ENCODE measurements around the gene ZNF10. TPM values are rescaled to one million over a fixed set of nuclear protein-coding genes. Genes with fewer than 3 reads are reported as not detected.

Gene ZNF10
- total RNA-seq, 5 donors from 2014 or later (not counting 1 experiment from before 2014, with no cell fraction given) = 11.7 to 46.6 (median 15.6) TPM

- H3K36me3 Mint-ChIP-seq = peaks cover 85% of the 10 kb centered on the region
- Histone ChIP-seq H3K27ac (ENCODE audit: low read length) (no peak overlapping the region), H3K36me3 (ENCODE audit: control insufficient read depth in 2 of 2, extremely low read depth in 1 of 2, insufficient read depth in 1 of 2, low read length in 1 of 2) (peaks cover 25 to 34% of the 10 kb centered on the region in 2 donors), H3K27me3 (replicated peaks in 1 of 2; ENCODE audit: control insufficient read depth in 2 of 2, extremely low read depth in 1 of 2, insufficient read depth in 2 of 2, low read length in 1 of 2) (no peaks in the 10 kb centered on the region), H3K4me1 (ENCODE audit: control insufficient read depth in 1 of 2, extremely low read depth in 1 of 2, insufficient read depth in 2 of 2, low read length in 2 of 2) (no peaks in the 10 kb centered on the region), H3K9me3 (peaks cover 26% of the 10 kb centered on the region), H3K4me3 (ENCODE audit: control insufficient read depth in 1 of 2, extremely low read depth in 1 of 2, low read length in 1 of 2) (peak overlapping the region in 1 of 2 donors; percentile 5)
- no peak for ATAC-seq (replicated peaks in 1 of 4)
- H3K9me3 Mint-ChIP-seq = peaks cover 26 to 67% (median 48%) of the 10 kb centered on the region in 3 donors
- ChIA-PET POLR2A (no interaction called here), CTCF (no interaction called here)
- H3K4me3 Mint-ChIP-seq = no peak overlapping the region
- no peak overlapping the region for H3K27ac Mint-ChIP-seq
- DNase-seq = no peak
- 100% methylated on average over 1 of the region's 2 CpGs for WGBS (ENCODE audit: insufficient coverage)
- no peaks in the 10 kb centered on the region for H3K4me1 Mint-ChIP-seq
- H3K27me3 Mint-ChIP-seq = no peaks in the 10 kb centered on the region
These were observed 15.6 kb downstream of the ZNF10 start for GRCh38 chr12:133145981-133146380.

DNA sequence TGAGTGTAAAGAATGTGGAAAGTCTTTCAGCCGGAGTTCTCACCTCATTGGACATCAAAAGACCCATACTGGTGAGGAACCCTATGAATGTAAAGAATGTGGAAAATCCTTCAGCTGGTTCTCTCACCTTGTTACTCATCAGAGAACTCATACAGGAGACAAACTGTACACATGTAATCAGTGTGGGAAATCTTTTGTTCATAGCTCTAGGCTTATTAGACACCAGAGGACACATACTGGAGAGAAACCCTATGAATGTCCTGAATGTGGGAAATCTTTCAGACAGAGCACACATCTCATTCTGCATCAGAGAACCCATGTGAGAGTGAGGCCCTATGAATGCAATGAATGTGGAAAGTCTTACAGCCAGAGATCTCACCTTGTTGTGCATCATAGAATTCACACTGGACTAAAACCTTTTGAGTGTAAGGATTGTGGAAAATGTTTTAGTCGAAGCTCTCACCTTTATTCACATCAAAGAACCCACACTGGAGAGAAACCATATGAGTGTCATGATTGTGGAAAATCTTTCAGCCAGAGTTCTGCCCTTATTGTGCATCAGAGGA is 25.8 kb downstream of the ZNF10 start:
- peaks cover 54% of the 10 kb centered on the region for H3K9me3 ChIP-seq
- CTCF ChIA-PET = no interaction called here
- DNase-seq (no peak), ATAC-seq (replicated peaks in 1 of 4) (no peak)
- peaks cover 81% of the 10 kb centered on the region for H3K36me3 Mint-ChIP-seq
- H3K27me3 Mint-ChIP-seq = no peaks in the 10 kb centered on the region
- H3K27ac Mint-ChIP-seq = no peak overlapping the region
- H3K4me1 ChIP-seq (ENCODE audit: control insufficient read depth in 1 of 2, extremely low read depth in 1 of 2, insufficient read depth in 2 of 2, low read length in 2 of 2) = no peaks in the 10 kb centered on the region
- no peak overlapping the region for H3K4me3 Mint-ChIP-seq
- POLR2A ChIA-PET = interaction anchor here in 1 of 2 donors (0.5 to 0.6 kb wide), 2 partner anchors 51 to 70 kb away, joined by 3 to 7 read pairs; no protein-coding TSS in a partner anchor
- H3K27me3 ChIP-seq (replicated peaks in 1 of 2; ENCODE audit: control insufficient read depth in 2 of 2, extremely low read depth in 1 of 2, insufficient read depth in 2 of 2, low read length in 1 of 2) = no peaks in the 10 kb centered on the region
- no CpG with 5 or more reads among the region's 2 CpGs for WGBS (ENCODE audit: insufficient coverage)
- H3K9me3 Mint-ChIP-seq = peaks cover 24 to 79% (median 72%) of the 10 kb centered on the region in 3 donors
- H3K4me3 ChIP-seq (ENCODE audit: control insufficient read depth in 1 of 2, extremely low read depth in 1 of 2, low read length in 1 of 2) = no peak overlapping the region
- H3K4me1 Mint-ChIP-seq = no peaks in the 10 kb centered on the region
- peaks cover 32 to 49% of the 10 kb centered on the region in 2 donors for H3K36me3 ChIP-seq (ENCODE audit: control insufficient read depth in 2 of 2, extremely low read depth in 1 of 2, insufficient read depth in 1 of 2, low read length in 1 of 2)
- H3K27ac ChIP-seq (ENCODE audit: low read length) = no peak overlapping the region

DNA sequence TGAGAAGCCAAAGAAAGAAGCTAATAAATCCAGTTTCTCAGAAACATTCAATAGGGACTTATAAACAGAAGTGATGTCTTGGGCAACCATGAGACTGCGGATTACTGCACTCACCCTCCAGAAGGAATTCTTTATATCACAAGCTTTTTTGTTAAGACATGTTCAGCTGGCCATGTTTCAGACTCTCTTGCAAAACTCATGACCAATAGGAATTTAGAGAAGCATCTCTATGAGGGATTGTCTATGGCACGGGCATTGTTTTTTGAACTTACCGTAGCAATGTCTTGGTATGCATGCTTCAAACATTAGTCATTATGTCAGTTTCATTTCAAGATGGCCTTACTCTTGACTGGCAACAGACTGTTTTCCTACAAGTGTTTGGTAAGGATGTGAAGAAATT is 35.3 kb downstream of the ZNF10 start:
- Mint-ChIP-seq H3K27ac (no peak overlapping the region), H3K27me3 (no peaks in the 10 kb centered on the region), H3K4me3 (no peak overlapping the region), H3K9me3 (peaks cover 15 to 61% (median 41%) of the 10 kb centered on the region in 3 donors), H3K4me1 (no peaks in the 10 kb centered on the region), H3K36me3 (peaks cover 7% of the 10 kb centered on the region)
- DNase-seq (no peak), ATAC-seq (replicated peaks in 1 of 4) (no peak)
- ChIA-PET CTCF (no interaction called here), POLR2A (no interaction called here)
- no CpG with 5 or more reads among the region's 3 CpGs for WGBS (ENCODE audit: insufficient coverage)
- no peaks in the 10 kb centered on the region for H3K36me3 ChIP-seq (ENCODE audit: control insufficient read depth in 2 of 2, extremely low read depth in 1 of 2, insufficient read depth in 1 of 2, low read length in 1 of 2)
- peaks cover 14% of the 10 kb centered on the region for H3K9me3 ChIP-seq
- no peak overlapping the region for H3K4me3 ChIP-seq (ENCODE audit: control insufficient read depth in 1 of 2, extremely low read depth in 1 of 2, low read length in 1 of 2)
- H3K27ac ChIP-seq (ENCODE audit: low read length) = no peak overlapping the region
- H3K4me1 ChIP-seq (ENCODE audit: control insufficient read depth in 1 of 2, extremely low read depth in 1 of 2, insufficient read depth in 2 of 2, low read length in 2 of 2) = no peaks in the 10 kb centered on the region
- H3K27me3 ChIP-seq (replicated peaks in 1 of 2; ENCODE audit: control insufficient read depth in 2 of 2, extremely low read depth in 1 of 2, insufficient read depth in 2 of 2, low read length in 1 of 2) = no peaks in the 10 kb centered on the region

DNA sequence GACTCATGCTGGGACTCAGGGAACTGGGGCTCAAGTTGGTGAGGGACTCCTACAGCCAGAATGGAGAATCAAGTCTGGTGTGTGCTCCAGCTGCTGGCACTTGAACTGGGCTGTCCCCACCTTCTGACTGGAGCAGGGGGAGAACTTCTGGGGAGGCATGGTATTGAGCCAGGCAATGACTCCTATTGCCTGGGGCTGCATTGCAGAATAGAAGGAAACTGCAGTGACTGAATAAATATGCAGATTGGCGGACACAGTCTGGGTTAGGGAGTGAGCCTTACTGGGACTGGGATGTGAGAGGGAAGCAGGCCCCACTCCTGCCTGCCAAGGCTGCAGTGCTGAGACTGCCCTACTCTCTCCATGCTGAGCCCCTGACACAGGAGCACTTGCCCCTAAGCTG is 42.1 kb downstream of the ZNF10 start:
- Mint-ChIP-seq H3K4me1 (no peaks in the 10 kb centered on the region), H3K36me3 (peaks cover 28% of the 10 kb centered on the region), H3K27me3 (no peaks in the 10 kb centered on the region), H3K4me3 (no peak overlapping the region), H3K27ac (no peak overlapping the region), H3K9me3 (peaks cover 12 to 54% (median 48%) of the 10 kb centered on the region in 3 donors)
- H3K4me3 ChIP-seq (ENCODE audit: control insufficient read depth in 1 of 2, extremely low read depth in 1 of 2, low read length in 1 of 2) = no peak overlapping the region
- WGBS (ENCODE audit: insufficient coverage) = 100% methylated on average over 1 of the region's 1 CpG
- DNase-seq (no peak), ATAC-seq (replicated peaks in 1 of 4) (no peak)
- H3K4me1 ChIP-seq (ENCODE audit: control insufficient read depth in 1 of 2, extremely low read depth in 1 of 2, insufficient read depth in 2 of 2, low read length in 2 of 2) = no peaks in the 10 kb centered on the region
- no peak overlapping the region for H3K27ac ChIP-seq (ENCODE audit: low read length)
- ChIA-PET CTCF (no interaction called here), POLR2A (interaction anchor here in 1 of 2 donors (0.6 kb wide), 1 partner anchor 46 kb away, joined by 5 read pairs; no protein-coding TSS in a partner anchor)
- no peaks in the 10 kb centered on the region for H3K36me3 ChIP-seq (ENCODE audit: control insufficient read depth in 2 of 2, extremely low read depth in 1 of 2, insufficient read depth in 1 of 2, low read length in 1 of 2)
- no peaks in the 10 kb centered on the region for H3K9me3 ChIP-seq
- peaks cover 0 to 15% of the 10 kb centered on the region in 2 experiments for H3K27me3 ChIP-seq (replicated peaks in 1 of 2; ENCODE audit: control insufficient read depth in 2 of 2, extremely low read depth in 1 of 2, insufficient read depth in 2 of 2, low read length in 1 of 2)

DNA sequence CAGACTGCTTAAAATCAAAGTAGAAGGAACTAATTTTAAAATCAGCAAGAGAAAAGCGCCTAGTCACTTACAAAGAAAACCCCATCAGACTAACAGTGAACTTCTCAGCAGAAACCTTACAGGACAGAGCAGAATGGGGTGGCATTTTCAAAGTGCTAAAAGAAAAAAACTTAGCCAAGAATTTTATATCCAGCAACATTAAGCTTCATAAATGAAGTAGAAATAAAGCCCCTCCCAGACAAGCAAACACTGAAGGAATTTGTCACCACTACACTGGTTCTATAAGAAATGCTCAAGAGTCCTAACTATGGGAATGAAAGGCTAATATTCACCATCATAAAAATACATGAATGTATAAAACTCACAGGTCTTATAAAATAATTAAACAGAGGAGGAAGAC is 44.5 kb downstream of the ZNF10 start:
- no peaks in the 10 kb centered on the region for H3K36me3 ChIP-seq (ENCODE audit: control insufficient read depth in 2 of 2, extremely low read depth in 1 of 2, insufficient read depth in 1 of 2, low read length in 1 of 2)
- POLR2A ChIA-PET = no interaction called here
- peaks cover 0 to 15% of the 10 kb centered on the region in 2 experiments for H3K27me3 ChIP-seq (replicated peaks in 1 of 2; ENCODE audit: control insufficient read depth in 2 of 2, extremely low read depth in 1 of 2, insufficient read depth in 2 of 2, low read length in 1 of 2)
- H3K9me3 ChIP-seq = no peaks in the 10 kb centered on the region
- no peak overlapping the region for H3K27ac ChIP-seq (ENCODE audit: low read length)
- no peak overlapping the region for H3K4me3 Mint-ChIP-seq
- ATAC-seq (replicated peaks in 1 of 4) (no peak), DNase-seq (no peak)
- peaks cover 31% of the 10 kb centered on the region for H3K36me3 Mint-ChIP-seq
- H3K4me3 ChIP-seq (ENCODE audit: control insufficient read depth in 1 of 2, extremely low read depth in 1 of 2, low read length in 1 of 2) = no peak overlapping the region
- H3K9me3 Mint-ChIP-seq = peaks cover 16 to 50% (median 50%) of the 10 kb centered on the region in 3 donors
- no peak overlapping the region for H3K27ac Mint-ChIP-seq
- no peaks in the 10 kb centered on the region for H3K4me1 ChIP-seq (ENCODE audit: control insufficient read depth in 1 of 2, extremely low read depth in 1 of 2, insufficient read depth in 2 of 2, low read length in 2 of 2)
- WGBS (ENCODE audit: insufficient coverage) = no CpG with 5 or more reads among the region's 1 CpG
- no peaks in the 10 kb centered on the region for H3K27me3 Mint-ChIP-seq
- no peaks in the 10 kb centered on the region for H3K4me1 Mint-ChIP-seq
- CTCF ChIA-PET = no interaction called here

GRCh38 chr12:133180669-133181068 is 50.2 kb downstream of the ZNF10 start:
- Mint-ChIP-seq H3K27ac (no peak overlapping the region), H3K4me1 (peaks cover 23 to 27% (median 26%) of the 10 kb centered on the region in 3 donors), H3K4me3 (peak overlapping the region; percentile 42 to 98 (median 57)), H3K27me3 (no peaks in the 10 kb centered on the region), H3K9me3 (peaks cover 25 to 62% (median 53%) of the 10 kb centered on the region in 3 donors), H3K36me3 (peaks cover 60% of the 10 kb centered on the region)
- CTCF ChIA-PET = interaction anchor here (1.0 kb wide), 2 partner anchors 51 to 99 kb away, joined by 3 to 5 read pairs; partner anchors contain the start of genes ZNF10 (in 1 of the 2) and ZNF891 (in 1 of the 2)
- WGBS (ENCODE audit: insufficient coverage) = no CpG with 5 or more reads among the region's 8 CpGs
- no peak for ATAC-seq (replicated peaks in 1 of 4)
- POLR2A ChIA-PET = interaction anchor here in 1 of 2 donors (0.7 kb wide), 1 partner anchor 101 kb away, joined by 3 read pairs; no protein-coding TSS in a partner anchor
- Histone ChIP-seq H3K27ac (ENCODE audit: low read length) (peak overlapping the region; percentile 88), H3K36me3 (ENCODE audit: control insufficient read depth in 2 of 2, extremely low read depth in 1 of 2, insufficient read depth in 1 of 2, low read length in 1 of 2) (peaks cover 18 to 28% of the 10 kb centered on the region in 2 donors), H3K9me3 (peaks cover 3% of the 10 kb centered on the region), H3K4me1 (ENCODE audit: control insufficient read depth in 1 of 2, extremely low read depth in 1 of 2, insufficient read depth in 2 of 2, low read length in 2 of 2) (peaks cover 3 to 13% of the 10 kb centered on the region in 2 experiments), H3K4me3 (ENCODE audit: control insufficient read depth in 1 of 2, extremely low read depth in 1 of 2, low read length in 1 of 2) (no peak overlapping the region), H3K27me3 (replicated peaks in 1 of 2; ENCODE audit: control insufficient read depth in 2 of 2, extremely low read depth in 1 of 2, insufficient read depth in 2 of 2, low read length in 1 of 2) (no peaks in the 10 kb centered on the region)
- no peak for DNase-seq
